HG02623 (cell line): Measurements from ENCODE around the gene AGPAT3.
"Not testable (repeated sequence)": the region's sequence is repeated elsewhere in the genome, so short reads cannot be mapped to it uniquely, and the experiment has no call there.

Experiments
- ATAC-seq: cut with Tn5 transposase; IDR thresholded peaks from one replicate; pipeline ENCODE4 v1.9.1; 2021; ENCODE audit warnings: moderate library complexity; ENCODE audit not compliant: unreplicated experiment

AGPAT3 gene, protein sequence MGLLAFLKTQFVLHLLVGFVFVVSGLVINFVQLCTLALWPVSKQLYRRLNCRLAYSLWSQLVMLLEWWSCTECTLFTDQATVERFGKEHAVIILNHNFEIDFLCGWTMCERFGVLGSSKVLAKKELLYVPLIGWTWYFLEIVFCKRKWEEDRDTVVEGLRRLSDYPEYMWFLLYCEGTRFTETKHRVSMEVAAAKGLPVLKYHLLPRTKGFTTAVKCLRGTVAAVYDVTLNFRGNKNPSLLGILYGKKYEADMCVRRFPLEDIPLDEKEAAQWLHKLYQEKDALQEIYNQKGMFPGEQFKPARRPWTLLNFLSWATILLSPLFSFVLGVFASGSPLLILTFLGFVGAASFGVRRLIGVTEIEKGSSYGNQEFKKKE

DNA sequence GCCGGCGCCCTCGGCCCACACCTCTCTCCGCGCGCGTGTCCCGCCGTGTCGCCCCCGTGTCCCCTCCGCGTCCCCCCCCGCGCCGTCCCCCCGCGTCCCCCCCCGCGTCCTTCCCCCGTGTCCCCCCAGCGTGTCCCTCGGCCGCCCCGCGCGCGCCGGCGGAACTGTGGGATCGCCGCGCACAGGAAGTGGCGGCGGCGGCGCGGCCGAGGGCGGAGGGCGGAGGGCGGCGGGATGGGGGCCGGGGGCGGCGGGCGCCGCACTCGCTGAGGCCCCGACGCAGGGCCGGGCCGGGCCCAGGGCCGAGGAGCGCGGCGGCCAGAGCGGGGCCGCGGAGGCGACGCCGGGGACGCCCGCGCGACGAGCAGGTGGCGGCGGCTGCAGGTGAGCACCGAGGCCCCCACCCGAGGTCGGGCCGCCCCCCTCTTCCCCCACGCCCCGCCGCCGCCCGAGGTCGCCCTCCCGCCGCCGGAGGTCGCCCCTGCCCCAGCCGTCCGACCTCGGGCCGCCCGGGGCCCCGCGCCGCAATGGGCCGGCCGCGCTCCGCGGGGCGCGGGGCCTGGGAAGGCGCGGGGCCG lies at the start of gene AGPAT3:
AGPAT3 (plus strand) TSS at position 262 of the 578 bp plus-strand sequence. CDS start 94,459 bp downstream, outside the sequence.
- ATAC-seq: no peak

DNA sequence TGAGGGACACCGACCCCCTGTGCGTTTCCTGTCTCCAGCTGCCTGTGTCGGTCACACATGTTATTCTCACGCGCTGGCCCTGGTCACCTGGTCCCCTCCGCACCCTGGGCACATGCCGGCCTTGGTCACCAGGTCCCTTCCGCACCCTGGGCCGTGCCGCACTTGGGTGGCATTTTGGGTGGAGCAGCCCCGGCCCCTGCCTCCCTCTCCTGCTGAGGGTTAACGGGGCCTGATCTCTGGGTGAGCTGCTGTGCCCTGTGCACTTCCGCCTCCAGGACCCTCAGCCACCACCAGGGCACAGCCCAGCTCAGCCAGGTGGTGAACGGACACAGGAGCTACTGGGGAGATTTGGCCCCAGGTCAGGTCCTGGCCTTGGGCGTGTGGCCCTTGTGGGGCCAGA lies 49.0 kb upstream of the AGPAT3 start:
- ATAC-seq: no peak

DNA sequence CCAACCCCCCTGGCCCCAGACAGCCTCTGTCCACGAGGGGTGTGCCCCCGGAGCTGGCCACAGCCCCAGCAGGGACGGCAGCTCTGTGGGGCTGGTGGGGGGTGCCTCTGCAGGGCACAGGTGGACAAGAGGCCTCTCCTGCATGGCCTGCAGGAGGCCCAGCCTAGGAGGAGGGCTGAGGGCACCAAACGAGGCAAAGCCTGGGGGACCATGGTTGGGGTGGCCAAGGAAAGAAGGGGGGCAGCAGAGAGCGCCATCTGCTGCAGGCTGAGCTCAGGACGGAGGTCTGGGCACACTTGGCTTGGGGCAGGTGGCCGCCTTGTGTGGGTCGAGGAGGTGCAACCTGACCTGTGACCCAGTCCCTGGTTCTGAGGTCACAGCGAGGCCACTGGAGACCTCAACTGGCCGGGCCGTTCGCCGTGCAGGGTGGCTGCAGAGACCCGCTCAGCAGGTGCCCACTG lies 48.4 kb upstream of the AGPAT3 start:
- ATAC-seq: no peak

DNA sequence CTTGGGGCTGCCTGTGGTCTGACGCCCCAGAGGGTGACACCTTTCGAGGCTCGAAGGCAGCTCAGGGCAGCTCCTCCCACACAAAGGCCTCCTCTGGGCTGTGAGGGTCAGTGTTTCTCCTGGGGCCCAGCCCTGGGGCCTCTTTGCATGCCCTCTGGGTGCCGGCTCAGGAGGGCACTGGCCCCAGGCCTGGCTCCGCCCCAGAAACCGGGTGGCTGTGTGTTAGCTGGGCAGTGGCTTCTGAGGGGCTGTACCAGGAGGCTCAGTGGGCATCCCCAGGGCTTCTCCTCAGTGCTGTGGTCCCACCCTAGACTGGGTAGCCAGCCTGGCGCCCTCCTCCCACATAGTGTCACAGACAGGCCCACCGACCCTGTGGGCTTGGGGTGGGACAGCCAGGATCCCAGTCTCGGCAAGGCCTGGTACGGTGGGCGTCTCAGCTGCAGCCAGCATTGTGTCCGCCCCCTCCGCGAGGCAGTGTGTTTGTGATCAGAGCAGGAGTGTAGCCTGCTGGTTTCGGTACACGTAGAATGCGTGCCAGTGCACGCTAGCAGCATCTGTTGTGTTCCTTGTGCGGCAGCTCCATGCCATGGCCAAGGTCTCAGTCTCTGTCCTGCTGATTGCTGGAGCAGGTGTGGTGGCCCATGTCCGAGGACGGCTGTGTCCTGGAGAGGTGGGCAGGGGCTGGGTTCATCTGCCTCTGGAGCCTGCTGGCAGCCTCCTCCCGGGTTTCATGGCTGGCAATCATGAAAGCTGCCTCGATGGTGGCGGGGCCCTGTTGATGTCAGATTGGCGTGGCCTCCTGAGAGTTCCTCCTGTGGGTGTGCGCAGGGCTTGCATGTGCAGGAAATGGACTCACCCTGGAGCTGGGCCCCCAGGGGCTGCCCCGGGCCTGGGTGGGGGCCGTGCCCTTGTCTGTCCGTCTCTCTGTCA lies 47.6 kb upstream of the AGPAT3 start:
- ATAC-seq: no peak

DNA sequence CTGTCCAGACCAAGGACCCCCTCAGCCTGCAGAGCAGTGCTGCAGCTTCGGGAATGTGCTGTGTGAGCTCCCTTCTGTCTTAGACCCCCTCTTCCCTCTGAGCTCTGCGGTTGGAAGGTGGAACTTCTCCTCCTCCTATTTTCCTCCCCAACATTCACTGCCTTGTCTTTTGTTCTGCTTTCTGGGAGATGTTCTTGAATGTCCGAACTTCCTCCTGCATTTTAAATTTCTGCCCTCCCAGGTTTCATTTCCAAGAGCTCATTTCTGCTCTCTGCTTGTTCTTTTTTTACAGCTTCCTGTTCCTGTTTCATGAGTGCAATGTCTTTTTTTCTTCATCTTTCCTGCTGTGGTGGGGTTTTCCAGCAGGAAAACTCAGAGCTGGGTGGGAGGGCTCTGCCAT lies 46.3 kb upstream of the AGPAT3 start:
- ATAC-seq: no peak

DNA sequence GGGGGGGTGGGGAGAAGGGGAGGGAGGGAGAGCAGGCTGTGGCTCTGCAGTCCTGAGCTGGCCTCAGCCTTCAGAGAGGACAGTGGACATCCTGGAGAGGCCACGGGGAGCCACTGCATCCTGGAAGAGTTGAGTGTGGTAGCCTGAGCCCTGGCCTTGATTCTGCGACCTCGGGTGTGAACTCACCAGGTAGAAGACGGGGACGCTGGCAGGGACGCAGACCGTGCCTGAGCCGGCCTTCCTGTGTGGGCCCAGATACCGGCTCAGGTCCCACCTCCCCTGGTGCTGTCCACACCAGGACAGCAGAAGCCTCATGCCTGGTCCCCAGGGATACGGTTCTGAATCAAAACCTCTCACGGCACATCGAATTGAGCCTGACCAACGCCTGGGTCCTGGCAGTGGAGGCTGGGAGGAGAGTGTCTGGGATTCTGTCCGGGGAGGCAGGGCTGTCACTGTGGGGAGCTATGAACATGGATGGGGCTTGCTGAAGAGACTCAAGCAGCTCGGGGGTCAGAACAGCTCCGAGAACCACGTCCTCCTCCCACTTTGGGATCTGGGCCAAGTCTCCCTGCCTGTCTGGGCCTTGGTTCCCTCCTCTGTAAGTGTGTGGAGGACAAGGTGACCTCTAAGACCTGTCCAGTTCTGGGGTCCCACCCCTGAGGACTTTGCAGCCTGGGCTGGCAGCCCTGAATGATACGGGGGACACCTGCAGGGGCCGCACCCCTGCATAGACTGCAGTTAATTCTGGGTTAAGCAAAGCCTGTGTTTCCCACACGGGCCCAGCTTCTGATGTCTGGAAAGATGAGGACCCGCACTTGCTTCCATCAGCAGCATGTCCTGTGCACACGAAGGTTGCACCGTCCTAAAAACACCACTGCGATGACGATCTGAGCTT lies 45.3 kb upstream of the AGPAT3 start:
- no peak for ATAC-seq

DNA sequence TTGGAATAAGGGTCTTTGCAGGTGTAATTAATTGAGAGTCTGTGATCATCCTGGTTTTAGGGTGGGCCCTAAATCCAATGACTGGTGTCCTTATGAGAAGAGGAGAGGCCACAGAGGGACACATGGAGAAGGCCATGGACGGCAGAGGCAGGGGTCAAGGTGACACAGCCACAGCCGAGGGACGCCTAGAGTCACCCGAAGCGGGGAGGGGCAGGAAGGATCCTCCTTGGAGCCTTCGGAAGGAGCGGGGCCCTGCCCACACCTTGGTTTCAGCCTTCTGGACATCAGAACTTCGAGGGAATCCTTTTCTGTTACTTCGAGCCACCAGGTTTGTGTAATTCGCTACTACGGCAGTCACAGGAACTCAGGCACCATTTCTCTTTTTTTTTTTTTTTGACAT lies 44.6 kb upstream of the AGPAT3 start:
- ATAC-seq: no peak

DNA sequence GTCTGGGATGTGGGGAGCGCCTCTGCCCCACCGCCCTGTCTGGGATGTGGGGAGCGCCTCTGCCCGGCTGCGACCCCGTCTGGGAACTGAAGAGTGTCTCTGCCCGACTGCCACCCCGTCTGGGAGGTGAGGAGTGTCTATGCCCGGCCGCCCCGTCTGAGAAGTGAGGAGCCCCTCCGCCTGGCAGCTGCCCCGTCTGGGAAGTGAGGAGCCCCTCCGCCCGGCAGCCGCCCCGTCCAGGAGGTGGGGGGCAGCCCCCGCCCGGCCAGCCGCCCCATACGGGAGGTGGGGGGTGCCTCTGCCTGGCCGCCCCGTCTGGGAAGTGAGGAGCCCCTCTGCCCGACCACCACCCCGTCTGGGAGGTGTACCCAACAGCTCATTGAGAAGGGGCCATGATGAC lies 42.9 kb upstream of the AGPAT3 start:
- not testable (repeated sequence) for ATAC-seq

DNA sequence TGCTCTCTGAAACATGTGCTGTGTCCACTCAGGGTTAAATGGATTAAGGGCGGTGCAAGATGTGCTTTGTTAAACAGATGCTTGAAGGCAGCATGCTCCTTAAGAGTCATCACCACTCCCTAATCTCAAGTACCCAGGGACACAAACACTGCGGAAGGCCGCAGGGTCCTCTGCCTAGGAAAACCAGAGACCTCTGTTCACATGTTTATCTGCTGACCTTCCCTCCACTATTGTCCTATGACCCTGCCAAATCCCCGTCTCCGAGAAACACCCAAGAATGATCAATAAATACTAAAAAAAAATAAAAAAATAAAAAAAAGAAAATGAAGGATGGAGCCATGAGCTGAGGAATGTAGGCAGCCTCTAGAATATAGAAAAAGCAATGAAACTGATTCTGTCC lies 42.3 kb upstream of the AGPAT3 start:
- not testable (repeated sequence) for ATAC-seq

DNA sequence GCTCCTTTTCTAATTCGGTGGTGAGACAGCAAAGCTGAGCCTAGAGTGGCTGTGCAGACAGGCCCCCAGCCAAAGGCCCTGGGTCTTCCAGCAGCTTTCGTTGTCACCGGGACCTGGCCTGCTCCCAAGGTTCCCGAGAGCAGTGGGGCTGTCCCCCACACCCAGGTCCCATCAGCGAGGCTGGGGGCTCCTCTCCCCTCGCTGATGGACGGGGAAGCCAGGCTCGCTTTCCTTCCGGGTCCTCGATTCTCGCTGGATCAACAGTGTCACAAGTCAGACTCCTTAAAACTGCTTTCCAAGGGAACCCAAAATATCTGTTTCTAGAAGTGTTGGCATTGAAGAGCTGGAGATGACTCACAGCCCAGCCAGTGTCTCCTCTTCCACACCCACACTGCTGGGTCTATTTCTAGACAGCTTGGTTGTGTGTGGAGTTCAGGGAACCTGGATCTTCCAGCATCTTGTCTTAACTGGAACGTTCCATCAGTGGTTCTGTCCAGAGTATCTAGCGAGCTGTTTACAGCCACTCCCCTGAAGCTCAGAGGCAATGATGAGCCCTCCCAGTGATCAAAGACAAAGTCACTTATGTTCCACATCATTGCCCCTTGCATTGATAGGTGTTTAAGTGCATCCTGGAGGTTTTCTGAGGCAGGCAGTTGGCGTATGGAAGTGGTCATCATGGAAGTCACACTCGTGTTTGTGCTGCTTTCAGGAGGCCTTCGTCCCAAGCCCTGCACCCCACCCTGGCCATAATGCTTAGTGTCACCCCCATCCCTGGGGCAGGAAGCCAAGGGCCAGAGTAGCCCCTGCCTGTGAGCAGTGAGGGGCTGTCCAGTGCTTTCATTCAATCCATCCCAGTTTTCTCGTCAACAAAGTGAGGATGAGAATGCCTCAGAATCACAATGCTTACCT lies 40.4 kb upstream of the AGPAT3 start:
- no peak for ATAC-seq

DNA sequence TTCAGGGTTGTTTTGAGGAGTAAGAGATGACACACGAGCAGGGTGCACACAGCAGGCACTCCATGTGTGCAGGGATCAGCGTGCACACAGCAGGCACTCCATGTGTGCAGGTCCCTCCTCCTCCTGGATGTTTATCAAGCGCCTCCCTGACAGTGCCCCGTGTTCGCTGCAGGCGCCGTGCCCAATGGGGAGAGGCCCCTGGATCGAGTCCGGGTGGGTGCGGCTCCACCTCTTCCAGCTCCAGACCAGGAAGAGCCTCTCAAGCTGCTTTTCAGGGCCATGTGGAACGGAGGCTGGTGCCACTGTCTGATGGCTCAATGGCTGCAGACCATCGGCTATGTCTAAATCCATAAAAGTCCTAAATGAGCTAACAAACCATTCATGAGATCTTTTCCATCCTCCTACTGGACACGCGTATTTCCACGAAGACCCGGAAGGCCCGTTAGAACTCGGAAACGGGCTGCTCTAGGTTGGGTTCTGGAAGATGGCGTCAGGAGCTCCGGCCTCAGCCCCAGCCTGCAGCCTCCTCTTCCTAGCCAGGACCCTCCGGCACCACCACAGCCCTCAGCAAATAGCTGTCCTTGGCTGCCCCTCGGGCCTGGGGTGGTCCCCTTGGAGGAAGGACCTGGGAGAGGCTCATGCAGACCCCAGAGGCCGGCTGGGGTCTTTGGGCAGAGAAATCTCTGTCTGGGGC lies 39.6 kb upstream of the AGPAT3 start:
- ATAC-seq: no peak

DNA sequence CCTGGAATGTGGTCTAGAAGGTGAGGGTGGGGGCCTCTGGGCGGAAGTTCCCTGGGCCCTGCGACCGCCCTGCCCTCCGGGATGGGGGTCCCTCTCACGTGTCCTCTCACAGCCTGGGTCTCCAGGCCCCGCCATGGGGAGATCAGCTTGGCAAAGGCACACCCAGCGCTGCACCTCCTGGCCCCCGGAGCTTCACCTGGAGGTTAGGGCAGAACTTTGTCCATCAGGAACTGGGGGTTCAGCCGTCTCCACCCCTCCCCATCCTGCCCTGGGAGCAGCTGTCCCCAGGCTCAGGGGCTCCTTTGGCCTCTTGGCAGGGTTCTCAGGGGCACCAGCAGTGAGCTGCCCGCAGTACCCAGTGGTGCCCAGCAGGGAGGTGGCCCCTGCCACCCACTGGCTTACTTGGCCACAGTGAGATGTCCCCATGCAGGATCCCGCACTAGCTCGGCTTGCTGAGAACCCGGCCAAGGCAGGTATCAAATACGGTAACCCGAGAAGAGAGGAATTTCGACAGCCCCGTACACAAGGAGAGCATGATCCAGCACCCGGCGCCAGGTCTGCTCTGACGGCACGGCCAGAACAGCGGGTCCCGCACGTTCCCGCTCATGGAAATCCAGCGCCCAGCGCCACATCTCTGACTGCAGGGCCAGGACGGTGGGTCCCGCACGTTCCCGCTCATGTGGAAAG lies 38.9 kb upstream of the AGPAT3 start:
- no peak for ATAC-seq

DNA sequence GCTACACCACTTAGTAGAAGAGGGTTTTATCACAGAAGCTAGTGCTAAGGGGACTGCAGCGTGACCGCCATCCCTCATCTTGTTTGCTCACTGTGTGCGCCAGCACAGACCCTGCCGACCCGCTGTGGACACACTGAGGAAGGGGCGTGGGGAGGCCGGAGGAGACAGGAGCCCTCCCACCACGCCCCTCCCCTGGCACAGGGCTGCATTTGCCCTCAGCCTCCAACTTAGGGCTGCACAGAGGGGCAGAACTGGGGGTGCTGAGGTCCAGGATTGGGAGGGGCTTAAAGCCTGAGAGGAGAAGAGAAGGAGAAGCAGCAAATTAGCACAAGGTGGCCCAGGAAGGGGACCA lies 38.4 kb upstream of the AGPAT3 start:
- no peak for ATAC-seq

DNA sequence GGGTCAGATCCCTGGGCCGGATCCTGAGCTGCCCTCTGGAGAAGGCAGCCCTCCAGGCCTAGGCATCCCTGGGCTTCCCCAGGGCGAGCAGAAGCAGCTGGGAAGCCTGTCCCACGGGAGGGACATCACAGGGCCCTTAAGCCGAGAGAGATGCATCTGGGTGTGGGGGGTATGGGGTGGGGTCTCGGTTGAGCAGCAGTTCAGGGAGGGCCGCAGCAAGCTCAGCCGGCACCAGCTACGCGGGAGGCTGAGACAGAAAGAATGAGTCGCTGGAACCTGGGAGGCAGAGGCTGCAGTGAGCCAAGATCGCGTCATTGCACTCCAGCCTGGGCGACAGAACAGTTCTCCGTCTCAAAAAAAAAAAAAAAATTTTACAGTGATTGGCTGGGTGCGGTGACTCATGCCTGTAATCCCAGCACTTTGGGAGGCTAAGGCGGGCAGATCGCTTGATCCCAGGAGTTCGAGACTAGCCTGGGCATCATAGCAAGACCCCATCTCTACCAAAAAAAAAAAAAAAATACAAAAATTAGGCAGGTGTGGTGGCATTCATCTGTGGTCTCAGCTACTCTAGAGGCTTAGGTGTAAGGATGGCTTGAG lies 37.9 kb upstream of the AGPAT3 start:
- ATAC-seq: no peak

DNA sequence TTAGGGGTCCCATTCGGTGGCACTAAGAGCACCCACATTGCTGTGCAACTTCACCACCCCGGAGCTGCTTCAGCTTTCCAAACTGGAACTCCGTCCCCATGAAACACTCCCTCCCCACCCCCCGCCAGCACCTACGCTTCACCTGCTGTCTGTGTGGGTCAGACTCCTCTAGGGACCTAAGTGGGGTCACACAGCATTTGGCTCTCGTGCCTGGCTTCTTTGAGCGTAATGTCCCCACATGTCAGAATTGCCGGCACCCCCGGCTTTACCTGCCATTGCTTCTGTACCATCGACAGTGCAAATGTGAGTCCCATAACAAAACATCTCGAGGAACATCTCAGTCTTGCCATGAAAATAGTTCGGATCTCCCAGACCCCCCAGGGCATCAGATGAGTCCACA lies 35.9 kb upstream of the AGPAT3 start:
- no peak for ATAC-seq

DNA sequence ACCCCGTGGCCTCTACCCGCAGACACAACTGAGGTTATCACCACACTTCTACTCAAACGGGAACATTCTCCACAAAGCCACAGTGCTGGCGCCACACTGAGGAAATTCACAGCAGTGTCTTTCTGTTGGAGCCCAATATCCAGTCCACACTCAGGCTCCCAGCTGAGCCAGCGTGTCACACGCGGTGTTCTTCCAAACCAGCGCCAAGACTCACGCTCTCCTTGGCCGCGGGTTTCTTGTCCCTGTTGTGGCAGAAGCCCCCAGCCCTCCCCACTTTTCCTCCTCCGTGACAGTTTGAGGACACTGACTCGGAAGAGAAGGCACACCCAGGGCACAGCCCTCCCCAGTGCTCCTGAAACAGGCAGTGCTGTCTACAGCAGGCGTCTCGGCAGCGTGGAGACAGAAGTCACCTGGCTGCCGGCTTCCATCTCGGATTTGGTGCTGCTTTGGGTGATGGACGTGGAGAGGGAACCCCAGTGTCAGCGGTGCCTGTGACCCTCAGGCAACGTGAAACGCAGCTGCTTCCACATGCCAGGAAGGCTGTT lies 35.4 kb upstream of the AGPAT3 start:
- no peak for ATAC-seq

DNA sequence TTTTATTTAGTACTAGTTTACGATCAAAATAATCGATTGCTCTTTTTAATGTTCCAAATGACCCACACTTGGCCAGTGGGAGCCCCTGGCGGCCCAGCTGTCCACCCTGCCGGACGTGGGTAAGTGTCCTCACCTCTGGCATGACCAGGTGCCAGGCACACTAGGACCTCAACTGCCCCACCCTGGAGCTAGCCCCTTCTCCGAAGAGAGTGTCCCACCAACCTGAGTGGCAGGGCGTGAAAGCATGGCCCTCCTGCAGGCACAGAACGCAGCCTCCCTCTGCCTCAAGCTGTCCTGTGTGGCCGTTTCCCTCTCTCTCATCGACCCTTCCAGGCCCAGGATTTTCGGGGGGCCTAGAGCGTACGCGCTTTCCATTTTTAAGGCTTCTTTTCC lies 32.9 kb upstream of the AGPAT3 start:
- ATAC-seq: no peak

DNA sequence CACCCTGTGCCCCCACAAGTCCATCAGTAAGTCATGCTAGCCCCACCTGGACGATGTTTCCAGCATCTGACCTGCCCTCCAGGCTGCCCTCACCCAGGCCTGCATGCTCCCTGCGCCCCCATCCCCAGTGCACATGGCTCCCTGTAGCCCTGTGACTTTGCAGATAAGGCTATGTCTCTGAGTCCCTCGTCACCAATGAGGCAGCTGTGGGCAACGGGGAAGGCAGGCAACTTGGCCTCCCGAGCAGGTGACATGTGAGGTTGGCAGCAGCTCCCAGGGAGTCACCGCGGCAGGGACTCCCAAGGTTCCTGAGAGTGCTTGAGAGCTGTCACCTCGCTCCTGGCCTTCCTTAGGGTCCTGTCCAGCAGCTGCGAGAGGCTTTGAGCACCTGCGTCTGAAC lies 32.4 kb upstream of the AGPAT3 start:
- ATAC-seq: no peak
